ENCODE measurements around the gene PODXL. TPM values are rescaled to one million over a fixed set of nuclear protein-coding genes. Genes with fewer than 3 reads are reported as not detected.

Gene PODXL
- total and polyA plus RNA-seq, 10 of the 15 experiments (the other 5 are each of a cell fraction or from before 2014, with no cell fraction given), result 0.04 to 1.8 (median 0.38) TPM

GRCh38 chr7:131564640-131565039 lies 8.2 kb upstream of the PODXL start:
- SMC1A ChIA-PET (ENCODE audit: uncharacterized antibody, unreplicated experiment), result interaction anchor here (0.8 kb wide), 1 partner anchor 1428 kb away, joined by 3 read pairs; no protein-coding TSS in a partner anchor
- ATAC-seq, result no peak
- no peaks in the 10 kb centered on the region; a peak in 1 of 4 replicates for H3K27me3 ChIP-seq (replicated peaks in 1 of 2; ENCODE audit: control insufficient read depth in 2 of 2, insufficient read depth in 2 of 2, low read length in 1 of 2)
- no peaks in the 10 kb centered on the region for H3K9me3 ChIP-seq (replicated peaks; ENCODE audit: control insufficient read depth, insufficient read depth, low read length)
- no peak overlapping the region for H3K27ac ChIP-seq (ENCODE audit: control insufficient read depth, insufficient read depth)
- FAIRE-seq, result no peak
- no TSS peak for BruUV-seq (replicated peaks)
- RAD21 ChIA-PET (ENCODE audit: unreplicated experiment), result no interaction called here
- H4K20me1 ChIP-seq (ENCODE audit: control insufficient read depth, insufficient read depth), result no peaks in the 10 kb centered on the region
- no peak overlapping the region for H3K4me3 ChIP-seq
- H3K4me1 ChIP-seq (ENCODE audit: control insufficient read depth, insufficient read depth, low read length), result no peaks in the 10 kb centered on the region
- TF ChIP-seq RAD21 (IDR thresholded peaks at IDR 0.05; ENCODE audit: insufficient read depth, low read depth, low read length) (no peak), BCL11A (IDR thresholded peaks at IDR 0.05; ENCODE audit: low read depth, low read length) (no peak)
- TF ChIP-seq, protein P1, sequence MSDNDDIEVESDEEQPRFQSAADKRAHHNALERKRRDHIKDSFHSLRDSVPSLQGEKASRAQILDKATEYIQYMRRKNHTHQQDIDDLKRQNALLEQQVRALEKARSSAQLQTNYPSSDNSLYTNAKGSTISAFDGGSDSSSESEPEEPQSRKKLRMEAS (IDR thresholded peaks at IDR 0.05; ENCODE audit: low read depth, low read length), result no peak
- intact Hi-C loops (cut with micrococcal nuclease; ENCODE audit: unreplicated experiment), result no loop called here
- H3K9ac ChIP-seq (ENCODE audit: control insufficient read depth, insufficient read depth, low read length), result no peak overlapping the region
- H3K36me3 ChIP-seq (ENCODE audit: control insufficient read depth in 2 of 2, insufficient read depth in 2 of 2, low read length in 1 of 2), result no peaks in the 10 kb centered on the region
- no peaks in the 10 kb centered on the region for H3K79me2 ChIP-seq (ENCODE audit: control insufficient read depth, insufficient read depth, low read length)
- CTCF ChIA-PET, result no interaction called here
- in situ Hi-C loops (cut with MboI), result no loop called here
- POLR2A ChIA-PET, result no interaction called here
- H3K4me2 ChIP-seq (ENCODE audit: control insufficient read depth, insufficient read depth), result no peak overlapping the region
- DNase-seq (ENCODE audit: low read depth, low spot score), result no peak
- 23% methylated on average over 5 of the region's 5 CpGs for WGBS (ENCODE audit: insufficient coverage, insufficient replicate concordance, low lambda C conversion rate, missing lambda C conversion rate)
- H2AFZ ChIP-seq (ENCODE audit: control insufficient read depth, low read depth, low read length), result no peak overlapping the region

GRCh38 chr7:131563918-131564317 lies 7.5 kb upstream of the PODXL start:
- Histone ChIP-seq H3K4me3 (no peak overlapping the region), H3K9ac (ENCODE audit: control insufficient read depth, insufficient read depth, low read length) (no peak overlapping the region), H3K36me3 (ENCODE audit: control insufficient read depth in 2 of 2, insufficient read depth in 2 of 2, low read length in 1 of 2) (no peaks in the 10 kb centered on the region), H3K27me3 (replicated peaks in 1 of 2; ENCODE audit: control insufficient read depth in 2 of 2, insufficient read depth in 2 of 2, low read length in 1 of 2) (no peaks in the 10 kb centered on the region; a peak in 1 of 4 replicates), H3K27ac (ENCODE audit: control insufficient read depth, insufficient read depth) (no peak overlapping the region), H4K20me1 (ENCODE audit: control insufficient read depth, insufficient read depth) (no peaks in the 10 kb centered on the region), H3K9me3 (replicated peaks; ENCODE audit: control insufficient read depth, insufficient read depth, low read length) (no peaks in the 10 kb centered on the region), H2AFZ (ENCODE audit: control insufficient read depth, low read depth, low read length) (no peak overlapping the region), H3K79me2 (ENCODE audit: control insufficient read depth, insufficient read depth, low read length) (no peaks in the 10 kb centered on the region), H3K4me2 (ENCODE audit: control insufficient read depth, insufficient read depth) (no peak overlapping the region), H3K4me1 (ENCODE audit: control insufficient read depth, insufficient read depth, low read length) (no peaks in the 10 kb centered on the region)
- ChIA-PET SMC1A (ENCODE audit: uncharacterized antibody, unreplicated experiment) (interaction anchor here (0.7 to 0.8 kb wide), 2 partner anchors 57 to 1428 kb away, joined by 3 read pairs; no protein-coding TSS in a partner anchor), POLR2A (no interaction called here), RAD21 (ENCODE audit: unreplicated experiment) (no interaction called here), CTCF (interaction anchor here (1.1 kb wide), 1 partner anchor 18 kb away, joined by 3 read pairs; no protein-coding TSS in a partner anchor)
- ATAC-seq (no peak), DNase-seq (ENCODE audit: low read depth, low spot score) (no peak), FAIRE-seq (no peak)
- in situ Hi-C loops (cut with MboI), result no loop called here
- 20% methylated on average over 5 of the region's 5 CpGs for WGBS (ENCODE audit: insufficient coverage, insufficient replicate concordance, low lambda C conversion rate, missing lambda C conversion rate)
- intact Hi-C loops (cut with micrococcal nuclease; ENCODE audit: unreplicated experiment), result no loop called here
- no TSS peak for BruUV-seq (replicated peaks)
- TF ChIP-seq TCF3 (IDR thresholded peaks at IDR 0.05; ENCODE audit: borderline replicate concordance, insufficient read depth, low read depth, low read length), result no peak
- no peak for TF ChIP-seq ZNF24 (IDR thresholded peaks at IDR 0.05)
- no peak for TF ChIP-seq YBX1 (IDR thresholded peaks at IDR 0.05)
- TF ChIP-seq RBBP5 (conservative IDR thresholded peaks at IDR 0.05), result no peak
- no peak for TF ChIP-seq MEF2A (IDR thresholded peaks at IDR 0.05; ENCODE audit: insufficient read depth, low read depth, low read length)
- TF ChIP-seq ETV6 (conservative IDR thresholded peaks at IDR 0.05 in 1 of 2, IDR thresholded peaks at IDR 0.05 in 1 of 2; ENCODE audit: borderline replicate concordance in 1 of 2, low read depth in 1 of 2), result no peak
- no peak for TF ChIP-seq RAD51 (IDR thresholded peaks at IDR 0.05)
- no peak for TF ChIP-seq MTA2 (IDR thresholded peaks at IDR 0.05; ENCODE audit: low read depth)
- no peak for TF ChIP-seq IKZF1 (conservative IDR thresholded peaks at IDR 0.05)
- TF ChIP-seq SREBF1 (IDR thresholded peaks at IDR 0.05; ENCODE audit: low read length), result no peak
- TF ChIP-seq, protein P2, sequence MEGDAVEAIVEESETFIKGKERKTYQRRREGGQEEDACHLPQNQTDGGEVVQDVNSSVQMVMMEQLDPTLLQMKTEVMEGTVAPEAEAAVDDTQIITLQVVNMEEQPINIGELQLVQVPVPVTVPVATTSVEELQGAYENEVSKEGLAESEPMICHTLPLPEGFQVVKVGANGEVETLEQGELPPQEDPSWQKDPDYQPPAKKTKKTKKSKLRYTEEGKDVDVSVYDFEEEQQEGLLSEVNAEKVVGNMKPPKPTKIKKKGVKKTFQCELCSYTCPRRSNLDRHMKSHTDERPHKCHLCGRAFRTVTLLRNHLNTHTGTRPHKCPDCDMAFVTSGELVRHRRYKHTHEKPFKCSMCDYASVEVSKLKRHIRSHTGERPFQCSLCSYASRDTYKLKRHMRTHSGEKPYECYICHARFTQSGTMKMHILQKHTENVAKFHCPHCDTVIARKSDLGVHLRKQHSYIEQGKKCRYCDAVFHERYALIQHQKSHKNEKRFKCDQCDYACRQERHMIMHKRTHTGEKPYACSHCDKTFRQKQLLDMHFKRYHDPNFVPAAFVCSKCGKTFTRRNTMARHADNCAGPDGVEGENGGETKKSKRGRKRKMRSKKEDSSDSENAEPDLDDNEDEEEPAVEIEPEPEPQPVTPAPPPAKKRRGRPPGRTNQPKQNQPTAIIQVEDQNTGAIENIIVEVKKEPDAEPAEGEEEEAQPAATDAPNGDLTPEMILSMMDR (IDR thresholded peaks at IDR 0.05 in 2 of 3, conservative IDR thresholded peaks at IDR 0.05 in 1 of 3; ENCODE audit: control insufficient read depth in 2 of 3, extremely low read depth in 1 of 3, insufficient read depth in 1 of 3, low read depth in 3 of 3, low read length in 3 of 3), result no peak
- TF ChIP-seq HCFC1 (IDR thresholded peaks at IDR 0.05; ENCODE audit: low read length), result no peak
- TF ChIP-seq CREM (IDR thresholded peaks at IDR 0.05; ENCODE audit: low read depth), result no peak
- TF ChIP-seq JUNB (IDR thresholded peaks at IDR 0.05), result no peak
